Daoy (cell line): ENCODE measurements around the gene DLX4. TPM values are rescaled to one million over a fixed set of nuclear protein-coding genes. Genes with fewer than 3 reads are reported as not detected.

Experiments used
- DNase-seq: peaks from one replicate; pipeline ENCODE4 v3.0.0-alpha.2; 2015; ENCODE audit warnings: low read depth
- total RNA-seq: library from RNA; depleted of rRNA; stranded (reverse); fragments of >200 nt; shearing (Covaris generic); gene quantifications from 2 replicates; pipeline ENCODE4 v1.2.3, GENCODE V29; 2014; rRNA removed

The DLX4 gene
- total RNA-seq, result 0.11 TPM in 1 of 2 replicates, not detected in the other

GRCh38 chr17:49969134-49969759 lies at the start of gene DLX4:
Gene DLX4 (plus strand): TSS chr17:49969190. CDS start chr17:49969469, 279 bp downstream.
- no peak for DNase-seq

- no peak for DNase-seq
Measured at GRCh38 chr17:49920030-49920769, 48.8 kb upstream of the DLX4 start.

GRCh38 chr17:49922095-49922494 lies 46.9 kb upstream of the DLX4 start:
- no peak for DNase-seq

- no peak for DNase-seq
Measured at GRCh38 chr17:49924116-49924515, 44.9 kb upstream of the DLX4 start.

- DNase-seq, result no peak
Measured at GRCh38 chr17:49924589-49924988, 44.4 kb upstream of the DLX4 start.

- DNase-seq, result no peak
Measured at GRCh38 chr17:49925921-49926320, 43.1 kb upstream of the DLX4 start.

- no peak for DNase-seq
Measured at GRCh38 chr17:49926886-49927285, 42.1 kb upstream of the DLX4 start.

- DNase-seq, result no peak
Measured at GRCh38 chr17:49928126-49928800, 40.7 kb upstream of the DLX4 start.

- DNase-seq, result peak; percentile 59
Measured at GRCh38 chr17:49928837-49929475, 40.0 kb upstream of the DLX4 start.

GRCh38 chr17:49930880-49931279 lies 38.1 kb upstream of the DLX4 start:
- no peak for DNase-seq

GRCh38 chr17:49931416-49932137 lies 37.4 kb upstream of the DLX4 start:
- no peak for DNase-seq

- no peak for DNase-seq
Measured at GRCh38 chr17:49932138-49932723, 36.8 kb upstream of the DLX4 start.

GRCh38 chr17:49932901-49933300 lies 36.1 kb upstream of the DLX4 start:
- no peak for DNase-seq

GRCh38 chr17:49935526-49936210 lies 33.3 kb upstream of the DLX4 start:
- no peak for DNase-seq

GRCh38 chr17:49936386-49936785 lies 32.6 kb upstream of the DLX4 start:
- DNase-seq, result no peak

GRCh38 chr17:49939318-49939717 lies 29.7 kb upstream of the DLX4 start:
- DNase-seq, result no peak

GRCh38 chr17:49941427-49941826 lies 27.6 kb upstream of the DLX4 start:
- no peak for DNase-seq

- DNase-seq, result no peak
Measured at GRCh38 chr17:49942947-49943346, 26.0 kb upstream of the DLX4 start.

GRCh38 chr17:49944273-49944870 lies 24.6 kb upstream of the DLX4 start:
- DNase-seq, result no peak

- no peak for DNase-seq
Measured at GRCh38 chr17:49946208-49946607, 22.8 kb upstream of the DLX4 start.
